Endodermal cell (in vitro differentiated cells): ENCODE data around the gene TCF7. TPM values are rescaled to one million over a fixed set of nuclear protein-coding genes. Genes with fewer than 3 reads are reported as not detected.

Source experiments
- DNase-seq: peaks from one replicate; pipeline ENCODE4 v3.0.0-alpha.2; 2017
- H3K27ac ChIP-seq: 2 replicates; pipeline ENCODE4 v1.5.1; 2013; ENCODE audit warnings: mild to moderate bottlenecking, low read depth, low read length, moderate library complexity
- H3K27me3 ChIP-seq: 2 replicates; pipeline ENCODE4 v1.6.1; 2013; ENCODE audit warnings: mild to moderate bottlenecking, low read length, moderate library complexity; ENCODE audit not compliant: insufficient read depth, control insufficient read depth, poor library complexity, severe bottlenecking
- H3K36me3 ChIP-seq: 2 replicates; pipeline ENCODE4 v1.7.0; 2013; ENCODE audit warnings: mild to moderate bottlenecking, low read length, moderate library complexity; ENCODE audit not compliant: control insufficient read depth, insufficient read depth
- H3K4me1 ChIP-seq: one replicate; pipeline ENCODE4 v1.7.0; 2013; ENCODE audit warnings: low read length; ENCODE audit not compliant: control insufficient read depth, insufficient read depth
- H3K4me3 ChIP-seq: 2 replicates; pipeline ENCODE4 v1.5.1; 2013; ENCODE audit warnings: mild to moderate bottlenecking, low read length, moderate library complexity
- H3K9ac ChIP-seq: 2 replicates; pipeline ENCODE4 v1.6.1; 2013; ENCODE audit warnings: mild to moderate bottlenecking, low read length, moderate library complexity; ENCODE audit not compliant: poor library complexity, severe bottlenecking; ENCODE audit errors: extremely low read depth
- H3K9me3 ChIP-seq: 2 replicates; pipeline ENCODE4 v1.6.1; 2013; ENCODE audit warnings: mild to moderate bottlenecking, low read length, moderate library complexity; ENCODE audit not compliant: control insufficient read depth
- H3K27ac Mint-ChIP-seq: 2 replicates; pipeline ENCODE4 v1.8.0; 2020; ENCODE audit warnings: mixed read lengths
- H3K27me3 Mint-ChIP-seq: 2 replicates; pipeline ENCODE4 v1.8.0; 2021; ENCODE audit warnings: mild to moderate bottlenecking, mixed read lengths; ENCODE audit not compliant: insufficient read depth
- H3K36me3 Mint-ChIP-seq: 2 replicates; pipeline ENCODE4 v1.8.0; 2020; ENCODE audit warnings: low read depth, mixed read lengths
- H3K4me1 Mint-ChIP-seq: 2 replicates; pipeline ENCODE4 v1.8.0; 2020; ENCODE audit warnings: mixed read lengths
- H3K4me3 Mint-ChIP-seq: 2 replicates; pipeline ENCODE4 v1.8.0; 2020; ENCODE audit warnings: mild to moderate bottlenecking, moderate library complexity, mixed read lengths
- H3K9me3 Mint-ChIP-seq: 2 replicates; pipeline ENCODE4 v1.8.0; 2020; ENCODE audit warnings: mild to moderate bottlenecking, mixed read lengths
- CTCF ChIP-seq: fragments of 200-600 bp; sonication (generic); conservative IDR thresholded peaks from 2 replicates; pipeline ENCODE4 v1.5.0; 2021; ENCODE audit warnings: antibody characterized with exemption, mild to moderate bottlenecking
- WGBS, 2 experiments: methylation state at CpG; one replicate each; pipeline versions ENCODE4 v1.1.5 to v1.1.7; 2013; ENCODE audit warnings: missing lambda C conversion rate in 2 of 2, mixed read lengths in 1 of 2; ENCODE audit not compliant: insufficient coverage in 1 of 2, insufficient read length in 1 of 2; 5-methylcytosine and 5-hydroxymethylcytosine counted together
- total RNA-seq, 2 donors: library from RNA; stranded (reverse); fragmentation: NEBNext Ultra II Directional in 1 of 2; extraction: Animal tissue kit (Norgen Biotek cat#: 25700) in 1 of 2; gene quantifications; 2 replicates in 1 of 2; 3 replicates in 1 of 2; pipeline ENCODE4 v1.2.1, GENCODE V29; 2021

Gene TCF7
- total RNA-seq, 2 donors from 2014 or later = 14.9 to 19.4 TPM

- Histone ChIP-seq H3K27ac (no peak overlapping the region), H3K9ac (no peak overlapping the region), H3K27me3 (no peaks in the 10 kb centered on the region), H3K4me1 (peaks cover 3% of the 10 kb centered on the region), H3K4me3 (no peak overlapping the region), H3K9me3 (no peaks in the 10 kb centered on the region), H3K36me3 (peaks cover 87% of the 10 kb centered on the region)
- DNase-seq = no peak
- 85 to 100% methylated on average over 1 to 2 of the region's 2 CpGs for WGBS, 2 experiments
- no peak overlapping the region for H3K4me3 Mint-ChIP-seq
- no peaks in the 10 kb centered on the region for H3K9me3 Mint-ChIP-seq
- H3K36me3 Mint-ChIP-seq = peaks cover 77% of the 10 kb centered on the region
- no peaks in the 10 kb centered on the region for H3K27me3 Mint-ChIP-seq
- H3K27ac Mint-ChIP-seq = peak overlapping the region; percentile 24
- TF ChIP-seq CTCF = peak; percentile 27
- H3K4me1 Mint-ChIP-seq = peaks cover 9% of the 10 kb centered on the region
These were observed 33.8 kb downstream of the TCF7 start for GRCh38 chr5:134148316-134148715.

- peaks cover 78% of the 10 kb centered on the region for H3K36me3 Mint-ChIP-seq
- H3K4me1 Mint-ChIP-seq = peaks cover 9% of the 10 kb centered on the region
- WGBS, 2 experiments = 93 to 94% methylated on average over 5 to 6 of the region's 6 CpGs
- no peaks in the 10 kb centered on the region for H3K27me3 Mint-ChIP-seq
- TF ChIP-seq CTCF = no peak
- peak overlapping the region; percentile 5 for H3K27ac Mint-ChIP-seq
- no peaks in the 10 kb centered on the region for H3K27me3 ChIP-seq
- H3K9me3 Mint-ChIP-seq = no peaks in the 10 kb centered on the region
- H3K9ac ChIP-seq = no peak overlapping the region
- no peaks in the 10 kb centered on the region for H3K9me3 ChIP-seq
- no peak overlapping the region for H3K4me3 Mint-ChIP-seq
- H3K4me3 ChIP-seq = no peak overlapping the region
- H3K36me3 ChIP-seq = peaks cover 88% of the 10 kb centered on the region
- no peak overlapping the region for H3K27ac ChIP-seq
- peaks cover 3% of the 10 kb centered on the region for H3K4me1 ChIP-seq
- no peak for DNase-seq
These were observed 34.6 kb downstream of the TCF7 start for GRCh38 chr5:134148986-134149539.

DNA sequence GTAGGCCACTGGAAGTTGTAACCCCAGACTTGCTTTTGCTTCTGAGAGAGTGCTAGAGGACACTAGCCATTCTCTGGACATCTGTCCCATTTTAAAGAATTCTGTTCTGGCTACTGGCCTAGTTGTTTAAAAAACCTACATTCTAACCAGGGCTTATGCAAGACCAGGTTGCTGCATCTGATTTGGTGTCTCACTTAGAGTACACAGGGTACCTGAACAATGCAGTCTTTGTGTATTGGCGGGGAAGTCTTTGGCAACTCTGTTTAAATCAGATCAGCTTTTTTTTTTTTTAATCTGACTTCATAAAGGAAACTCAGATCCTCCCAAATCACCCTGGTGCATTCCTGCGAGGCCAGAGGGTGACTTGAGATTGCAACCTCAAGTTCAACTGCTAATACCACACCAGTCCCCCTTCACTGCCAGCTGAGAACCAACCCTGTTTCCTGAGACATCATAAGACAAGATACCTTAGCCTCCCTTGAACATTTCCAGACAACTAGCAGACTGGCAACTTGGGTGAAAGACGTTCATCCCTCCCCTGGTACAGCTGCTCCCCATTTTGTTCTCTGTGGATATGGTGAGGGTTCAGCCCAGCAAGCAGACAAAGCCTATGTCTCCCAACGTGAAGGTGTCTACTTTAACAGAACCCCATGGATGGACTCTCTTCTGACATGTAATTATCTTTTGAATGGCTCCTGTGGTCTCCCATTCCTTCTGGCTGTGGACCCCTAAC lies 35.3 kb downstream of the TCF7 start:
- no peak overlapping the region for H3K4me3 Mint-ChIP-seq
- H3K4me1 Mint-ChIP-seq = peaks cover 11% of the 10 kb centered on the region
- Histone ChIP-seq H3K4me3 (no peak overlapping the region), H3K27me3 (no peaks in the 10 kb centered on the region), H3K9me3 (no peaks in the 10 kb centered on the region), H3K9ac (no peak overlapping the region), H3K27ac (peak overlapping the region; percentile 13), H3K36me3 (peaks cover 85% of the 10 kb centered on the region), H3K4me1 (peaks cover 3% of the 10 kb centered on the region)
- H3K9me3 Mint-ChIP-seq = no peaks in the 10 kb centered on the region
- peaks cover 77% of the 10 kb centered on the region for H3K36me3 Mint-ChIP-seq
- no peak for TF ChIP-seq CTCF
- WGBS, 2 experiments = 92 to 100% methylated on average over 2 to 4 of the region's 4 CpGs
- no peak for DNase-seq
- H3K27ac Mint-ChIP-seq = peak overlapping the region; percentile 57
- no peaks in the 10 kb centered on the region for H3K27me3 Mint-ChIP-seq
